ENCODE results near the gene PIH1D2.

DNA sequence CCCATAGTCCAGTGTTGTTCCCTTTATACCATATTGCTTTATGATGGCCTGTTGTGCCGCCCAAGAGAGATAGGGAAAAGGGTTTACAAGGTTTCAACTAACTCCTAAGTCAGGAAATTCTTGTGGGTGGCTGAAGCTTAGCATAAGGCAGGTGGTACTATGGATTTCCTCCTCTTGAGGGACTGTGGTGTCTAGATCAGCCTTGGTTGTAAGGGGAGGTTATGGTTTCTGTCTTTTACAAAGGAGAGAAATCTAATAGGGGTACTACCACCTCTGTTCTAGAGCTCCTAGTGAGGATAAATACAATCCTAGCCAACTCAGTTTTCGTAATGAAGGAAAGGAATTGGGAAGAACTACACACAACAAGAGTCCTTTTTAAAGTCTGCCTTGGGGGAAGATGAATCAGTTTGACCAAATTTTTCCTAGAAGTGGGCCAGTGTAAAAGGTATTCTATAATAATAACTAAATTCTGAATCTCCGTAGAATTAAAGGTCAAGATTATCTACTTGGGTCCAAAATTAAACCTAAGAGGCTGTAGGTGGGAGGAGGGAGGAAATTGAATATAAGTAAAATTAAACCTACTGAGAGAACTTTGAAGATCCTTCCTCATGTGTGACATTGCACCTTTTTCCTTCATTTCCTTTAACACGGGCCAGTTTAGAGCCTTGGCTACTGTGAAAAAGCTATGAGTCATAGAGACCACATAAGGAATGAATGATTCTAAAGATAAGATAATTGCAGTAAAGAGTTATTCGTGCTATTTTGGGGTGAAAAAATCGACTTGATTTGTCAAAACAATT, 31.5 kb downstream of the PIH1D2 start:
- TF ChIP-seq EZH2phosphoT487 (IDR thresholded peaks at IDR 0.05; ENCODE audit: low read depth, severe bottlenecking, unreplicated experiment) (no peak), CTCF (IDR thresholded peaks at IDR 0.05; ENCODE audit: poor library complexity) (no peak), EZH2 (IDR thresholded peaks at IDR 0.05; ENCODE audit: borderline replicate concordance) (no peak)
